Parathyroid adenoma (tissue), 2 donors: Measurements from ENCODE around the gene PKDCC.
A peak's percentile ranks its signal among the peaks of the same experiment; 100 is the strongest.

Source experiments
- H2AFZ ChIP-seq: fragments of 300-600 bp; sonication (generic); one replicate; pipeline ENCODE4 v1.7.0; 2017; ENCODE audit warnings: antibody characterized with exemption, mild to moderate bottlenecking
- H3K27ac ChIP-seq: fragments of 300-600 bp; sonication (generic); one replicate; pipeline ENCODE4 v1.7.0; 2017
- H3K27me3 ChIP-seq: fragments of 300-600 bp; sonication (generic); one replicate; pipeline ENCODE4 v1.7.0; 2017; ENCODE audit warnings: low read length; ENCODE audit not compliant: control insufficient read depth, insufficient read depth
- H3K36me3 ChIP-seq: fragments of 300-600 bp; sonication (generic); one replicate; pipeline ENCODE4 v1.7.0; 2017; ENCODE audit warnings: low read length; ENCODE audit not compliant: control insufficient read depth, insufficient read depth
- H3K4me1 ChIP-seq: fragments of 300-600 bp; sonication (generic); one replicate; pipeline ENCODE4 v1.7.0; 2017; ENCODE audit warnings: control low read depth
- H3K4me2 ChIP-seq: fragments of 300-600 bp; sonication (generic); one replicate; pipeline ENCODE4 v1.7.0; 2017; ENCODE audit warnings: low read length
- H3K4me3 ChIP-seq: fragments of 300-600 bp; sonication (generic); one replicate; pipeline ENCODE4 v1.7.0; 2017; ENCODE audit warnings: low read depth, low read length
- H3K79me2 ChIP-seq: fragments of 300-600 bp; sonication (generic); one replicate; pipeline ENCODE4 v1.7.0; 2017; ENCODE audit warnings: control low read depth
- H3K9ac ChIP-seq: fragments of 300-600 bp; sonication (generic); one replicate; pipeline ENCODE4 v1.7.0; 2017; ENCODE audit warnings: mild to moderate bottlenecking
- H3K9me3 ChIP-seq: fragments of 300-600 bp; sonication (generic); one replicate; pipeline ENCODE4 v1.7.0; 2017; ENCODE audit warnings: low read length; ENCODE audit not compliant: control insufficient read depth
- CTCF ChIP-seq: fragments of 300-600 bp; sonication (generic); IDR thresholded peaks from one replicate; pipeline ENCODE4 v1.7.0; 2017; ENCODE audit warnings: antibody characterized with exemption, mild to moderate bottlenecking
- donor health status: primary hyperparathyroidism.

The PKDCC gene

GRCh38 chr2:42001711-42002201 lies 46.1 kb upstream of the PKDCC start:
- Histone ChIP-seq H3K79me2 (no peaks in the 10 kb centered on the region), H3K4me2 (no peak overlapping the region), H3K27ac (no peak overlapping the region), H3K9me3 (no peaks in the 10 kb centered on the region), H3K4me3 (no peak overlapping the region), H3K4me1 (no peaks in the 10 kb centered on the region), H3K9ac (no peak overlapping the region), H3K27me3 (no peaks in the 10 kb centered on the region), H2AFZ (no peak overlapping the region), H3K36me3 (no peaks in the 10 kb centered on the region)
- TF ChIP-seq CTCF, result no peak

GRCh38 chr2:42007551-42007950 lies 40.3 kb upstream of the PKDCC start:
- Histone ChIP-seq H2AFZ (no peak overlapping the region), H3K4me2 (no peak overlapping the region), H3K9ac (no peak overlapping the region), H3K27me3 (no peaks in the 10 kb centered on the region), H3K27ac (no peak overlapping the region), H3K36me3 (no peaks in the 10 kb centered on the region), H3K4me3 (no peak overlapping the region), H3K4me1 (no peaks in the 10 kb centered on the region), H3K9me3 (no peaks in the 10 kb centered on the region), H3K79me2 (no peaks in the 10 kb centered on the region)
- no peak for TF ChIP-seq CTCF

- Histone ChIP-seq H2AFZ (peak overlapping the region; percentile 18), H3K27ac (no peak overlapping the region), H3K4me2 (no peak overlapping the region), H3K27me3 (no peaks in the 10 kb centered on the region), H3K9me3 (no peaks in the 10 kb centered on the region), H3K4me1 (no peaks in the 10 kb centered on the region), H3K9ac (no peak overlapping the region), H3K36me3 (no peaks in the 10 kb centered on the region), H3K79me2 (no peaks in the 10 kb centered on the region), H3K4me3 (no peak overlapping the region)
- no peak for TF ChIP-seq CTCF
Observed at GRCh38 chr2:42008241-42008921, 39.4 kb upstream of the PKDCC start.

GRCh38 chr2:42009657-42010580 lies 37.9 kb upstream of the PKDCC start:
- Histone ChIP-seq H3K4me2 (no peak overlapping the region), H2AFZ (peak overlapping the region; percentile 22), H3K27me3 (no peaks in the 10 kb centered on the region), H3K9ac (no peak overlapping the region), H3K9me3 (no peaks in the 10 kb centered on the region), H3K36me3 (no peaks in the 10 kb centered on the region), H3K4me3 (no peak overlapping the region), H3K27ac (no peak overlapping the region), H3K4me1 (no peaks in the 10 kb centered on the region), H3K79me2 (no peaks in the 10 kb centered on the region)
- no peak for TF ChIP-seq CTCF
